Measurements from ENCODE around the gene ARID4A.
"Not testable (repeated sequence)": the region's sequence is repeated elsewhere in the genome, so short reads cannot be mapped to it uniquely, and the experiment has no call there.

DNA sequence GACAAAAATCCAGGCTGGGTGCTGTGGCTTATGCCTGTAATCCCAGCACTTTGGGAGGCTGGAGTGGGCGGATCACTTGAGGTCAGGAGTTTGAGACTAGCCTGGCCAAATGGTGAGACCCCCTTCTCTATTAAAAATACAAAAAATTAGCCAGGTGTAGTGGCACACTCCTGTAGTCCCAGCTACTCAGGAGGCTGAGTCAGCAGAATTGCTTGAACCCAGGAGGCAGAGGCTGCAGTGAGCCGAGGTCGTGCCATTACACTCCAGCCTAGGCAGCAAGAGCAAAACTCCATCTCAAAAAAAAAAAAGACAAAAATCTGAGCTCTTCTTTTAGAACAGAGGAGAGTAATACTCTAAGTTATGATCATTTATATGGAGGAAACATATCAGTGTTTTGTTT, 45.2 kb downstream of the ARID4A start:
- not testable (repeated sequence) for TF ChIP-seq ZKSCAN8 (CRISPR knock-in tag; IDR thresholded peaks at IDR 0.05; ENCODE audit: borderline replicate concordance); ZNF383 (CRISPR knock-in tag; IDR thresholded peaks at IDR 0.05; ENCODE audit: borderline replicate concordance); PAF1 (CRISPR knock-in tag; IDR thresholded peaks at IDR 0.05); TOE1 (CRISPR knock-in tag; IDR thresholded peaks at IDR 0.05); CHD2 (IDR thresholded peaks at IDR 0.05; ENCODE audit: low read depth, low read length); ZNF850 (CRISPR knock-in tag; conservative IDR thresholded peaks at IDR 0.05); ZNF670 (CRISPR knock-in tag; IDR thresholded peaks at IDR 0.05; ENCODE audit: borderline replicate concordance); CHD4 (IDR thresholded peaks at IDR 0.05; ENCODE audit: borderline replicate concordance, low read length); HNRNPH1 (optimal IDR thresholded peaks at IDR 0.05; ENCODE audit: low read depth, low read length)
- TF ChIP-seq, protein P1, sequence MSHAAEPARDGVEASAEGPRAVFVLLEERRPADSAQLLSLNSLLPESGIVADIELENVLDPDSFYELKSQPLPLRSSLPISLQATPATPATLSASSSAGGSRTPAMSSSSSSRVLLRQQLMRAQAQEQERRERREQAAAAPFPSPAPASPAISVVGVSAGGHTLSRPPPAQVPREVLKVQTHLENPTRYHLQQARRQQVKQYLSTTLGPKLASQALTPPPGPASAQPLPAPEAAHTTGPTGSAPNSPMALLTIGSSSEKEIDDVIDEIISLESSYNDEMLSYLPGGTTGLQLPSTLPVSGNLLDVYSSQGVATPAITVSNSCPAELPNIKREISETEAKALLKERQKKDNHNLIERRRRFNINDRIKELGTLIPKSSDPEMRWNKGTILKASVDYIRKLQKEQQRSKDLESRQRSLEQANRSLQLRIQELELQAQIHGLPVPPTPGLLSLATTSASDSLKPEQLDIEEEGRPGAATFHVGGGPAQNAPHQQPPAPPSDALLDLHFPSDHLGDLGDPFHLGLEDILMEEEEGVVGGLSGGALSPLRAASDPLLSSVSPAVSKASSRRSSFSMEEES (CRISPR knock-in tag; IDR thresholded peaks at IDR 0.05), result not testable (repeated sequence)
- TF ChIP-seq, protein P2, sequence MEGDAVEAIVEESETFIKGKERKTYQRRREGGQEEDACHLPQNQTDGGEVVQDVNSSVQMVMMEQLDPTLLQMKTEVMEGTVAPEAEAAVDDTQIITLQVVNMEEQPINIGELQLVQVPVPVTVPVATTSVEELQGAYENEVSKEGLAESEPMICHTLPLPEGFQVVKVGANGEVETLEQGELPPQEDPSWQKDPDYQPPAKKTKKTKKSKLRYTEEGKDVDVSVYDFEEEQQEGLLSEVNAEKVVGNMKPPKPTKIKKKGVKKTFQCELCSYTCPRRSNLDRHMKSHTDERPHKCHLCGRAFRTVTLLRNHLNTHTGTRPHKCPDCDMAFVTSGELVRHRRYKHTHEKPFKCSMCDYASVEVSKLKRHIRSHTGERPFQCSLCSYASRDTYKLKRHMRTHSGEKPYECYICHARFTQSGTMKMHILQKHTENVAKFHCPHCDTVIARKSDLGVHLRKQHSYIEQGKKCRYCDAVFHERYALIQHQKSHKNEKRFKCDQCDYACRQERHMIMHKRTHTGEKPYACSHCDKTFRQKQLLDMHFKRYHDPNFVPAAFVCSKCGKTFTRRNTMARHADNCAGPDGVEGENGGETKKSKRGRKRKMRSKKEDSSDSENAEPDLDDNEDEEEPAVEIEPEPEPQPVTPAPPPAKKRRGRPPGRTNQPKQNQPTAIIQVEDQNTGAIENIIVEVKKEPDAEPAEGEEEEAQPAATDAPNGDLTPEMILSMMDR (CRISPR knock-in tag; IDR thresholded peaks at IDR 0.05), result not testable (repeated sequence)
- TF ChIP-seq, protein P3, sequence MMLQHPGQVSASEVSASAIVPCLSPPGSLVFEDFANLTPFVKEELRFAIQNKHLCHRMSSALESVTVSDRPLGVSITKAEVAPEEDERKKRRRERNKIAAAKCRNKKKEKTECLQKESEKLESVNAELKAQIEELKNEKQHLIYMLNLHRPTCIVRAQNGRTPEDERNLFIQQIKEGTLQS (CRISPR knock-in tag; IDR thresholded peaks at IDR 0.05), result not testable (repeated sequence)
- TF ChIP-seq, protein P4, sequence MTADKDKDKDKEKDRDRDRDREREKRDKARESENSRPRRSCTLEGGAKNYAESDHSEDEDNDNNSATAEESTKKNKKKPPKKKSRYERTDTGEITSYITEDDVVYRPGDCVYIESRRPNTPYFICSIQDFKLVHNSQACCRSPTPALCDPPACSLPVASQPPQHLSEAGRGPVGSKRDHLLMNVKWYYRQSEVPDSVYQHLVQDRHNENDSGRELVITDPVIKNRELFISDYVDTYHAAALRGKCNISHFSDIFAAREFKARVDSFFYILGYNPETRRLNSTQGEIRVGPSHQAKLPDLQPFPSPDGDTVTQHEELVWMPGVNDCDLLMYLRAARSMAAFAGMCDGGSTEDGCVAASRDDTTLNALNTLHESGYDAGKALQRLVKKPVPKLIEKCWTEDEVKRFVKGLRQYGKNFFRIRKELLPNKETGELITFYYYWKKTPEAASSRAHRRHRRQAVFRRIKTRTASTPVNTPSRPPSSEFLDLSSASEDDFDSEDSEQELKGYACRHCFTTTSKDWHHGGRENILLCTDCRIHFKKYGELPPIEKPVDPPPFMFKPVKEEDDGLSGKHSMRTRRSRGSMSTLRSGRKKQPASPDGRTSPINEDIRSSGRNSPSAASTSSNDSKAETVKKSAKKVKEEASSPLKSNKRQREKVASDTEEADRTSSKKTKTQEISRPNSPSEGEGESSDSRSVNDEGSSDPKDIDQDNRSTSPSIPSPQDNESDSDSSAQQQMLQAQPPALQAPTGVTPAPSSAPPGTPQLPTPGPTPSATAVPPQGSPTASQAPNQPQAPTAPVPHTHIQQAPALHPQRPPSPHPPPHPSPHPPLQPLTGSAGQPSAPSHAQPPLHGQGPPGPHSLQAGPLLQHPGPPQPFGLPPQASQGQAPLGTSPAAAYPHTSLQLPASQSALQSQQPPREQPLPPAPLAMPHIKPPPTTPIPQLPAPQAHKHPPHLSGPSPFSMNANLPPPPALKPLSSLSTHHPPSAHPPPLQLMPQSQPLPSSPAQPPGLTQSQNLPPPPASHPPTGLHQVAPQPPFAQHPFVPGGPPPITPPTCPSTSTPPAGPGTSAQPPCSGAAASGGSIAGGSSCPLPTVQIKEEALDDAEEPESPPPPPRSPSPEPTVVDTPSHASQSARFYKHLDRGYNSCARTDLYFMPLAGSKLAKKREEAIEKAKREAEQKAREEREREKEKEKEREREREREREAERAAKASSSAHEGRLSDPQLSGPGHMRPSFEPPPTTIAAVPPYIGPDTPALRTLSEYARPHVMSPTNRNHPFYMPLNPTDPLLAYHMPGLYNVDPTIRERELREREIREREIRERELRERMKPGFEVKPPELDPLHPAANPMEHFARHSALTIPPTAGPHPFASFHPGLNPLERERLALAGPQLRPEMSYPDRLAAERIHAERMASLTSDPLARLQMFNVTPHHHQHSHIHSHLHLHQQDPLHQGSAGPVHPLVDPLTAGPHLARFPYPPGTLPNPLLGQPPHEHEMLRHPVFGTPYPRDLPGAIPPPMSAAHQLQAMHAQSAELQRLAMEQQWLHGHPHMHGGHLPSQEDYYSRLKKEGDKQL (CRISPR knock-in tag; IDR thresholded peaks at IDR 0.05; ENCODE audit: low read depth), result not testable (repeated sequence)
- TF ChIP-seq, protein P5, sequence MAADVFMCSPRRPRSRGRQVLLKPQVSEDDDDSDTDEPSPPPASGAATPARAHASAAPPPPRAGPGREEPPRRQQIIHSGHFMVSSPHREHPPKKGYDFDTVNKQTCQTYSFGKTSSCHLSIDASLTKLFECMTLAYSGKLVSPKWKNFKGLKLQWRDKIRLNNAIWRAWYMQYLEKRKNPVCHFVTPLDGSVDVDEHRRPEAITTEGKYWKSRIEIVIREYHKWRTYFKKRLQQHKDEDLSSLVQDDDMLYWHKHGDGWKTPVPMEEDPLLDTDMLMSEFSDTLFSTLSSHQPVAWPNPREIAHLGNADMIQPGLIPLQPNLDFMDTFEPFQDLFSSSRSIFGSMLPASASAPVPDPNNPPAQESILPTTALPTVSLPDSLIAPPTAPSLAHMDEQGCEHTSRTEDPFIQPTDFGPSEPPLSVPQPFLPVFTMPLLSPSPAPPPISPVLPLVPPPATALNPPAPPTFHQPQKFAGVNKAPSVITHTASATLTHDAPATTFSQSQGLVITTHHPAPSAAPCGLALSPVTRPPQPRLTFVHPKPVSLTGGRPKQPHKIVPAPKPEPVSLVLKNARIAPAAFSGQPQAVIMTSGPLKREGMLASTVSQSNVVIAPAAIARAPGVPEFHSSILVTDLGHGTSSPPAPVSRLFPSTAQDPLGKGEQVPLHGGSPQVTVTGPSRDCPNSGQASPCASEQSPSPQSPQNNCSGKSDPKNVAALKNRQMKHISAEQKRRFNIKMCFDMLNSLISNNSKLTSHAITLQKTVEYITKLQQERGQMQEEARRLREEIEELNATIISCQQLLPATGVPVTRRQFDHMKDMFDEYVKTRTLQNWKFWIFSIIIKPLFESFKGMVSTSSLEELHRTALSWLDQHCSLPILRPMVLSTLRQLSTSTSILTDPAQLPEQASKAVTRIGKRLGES (CRISPR knock-in tag; IDR thresholded peaks at IDR 0.05; ENCODE audit: borderline replicate concordance), result not testable (repeated sequence)

Measured in HepG2 (cell line).